PFSK-1 (cell line): ENCODE measurements around the gene PLAGL1.

ENCODE experiments used
- FOXP2 ChIP-seq: optimal IDR thresholded peaks from 2 replicates; pipeline ENCODE3; 2011; ENCODE audit warnings: borderline replicate concordance, control low read depth, inconsistent platforms; ENCODE audit not compliant: insufficient read depth; ENCODE audit errors: extremely low read length, extremely low read depth
- POLR2AphosphoS5 ChIP-seq: IDR thresholded peaks from 2 replicates; pipeline ENCODE4 v1.6.1; 2012; ENCODE audit warnings: low read depth, mild to moderate bottlenecking, control low read depth, low read length, moderate library complexity
- REST ChIP-seq, 2 experiments: IDR thresholded peaks; 2 replicates each; pipeline versions ENCODE4 v1.6.1 to v1.8.0; 2011 to 2012; ENCODE audit warnings: low read depth in 2 of 2, low read length in 2 of 2, control low read depth in 1 of 2, inconsistent platforms in 1 of 2, mild to moderate bottlenecking in 1 of 2, moderate library complexity in 1 of 2; ENCODE audit not compliant: insufficient read depth in 1 of 2
- SIN3A ChIP-seq: IDR thresholded peaks from 2 replicates; pipeline ENCODE4 v1.6.1; 2012; ENCODE audit warnings: mild to moderate bottlenecking, low read length, moderate library complexity, borderline replicate concordance; ENCODE audit not compliant: insufficient read depth
- TAF1 ChIP-seq: IDR thresholded peaks from 2 replicates; pipeline ENCODE4 v1.6.1; 2012; ENCODE audit warnings: low read length, control low read depth, borderline replicate concordance; ENCODE audit not compliant: insufficient read depth

GRCh38 chr6:143949535-143949934, 58.5 kb downstream of the PLAGL1 start:
- TF ChIP-seq TAF1 (no peak), POLR2AphosphoS5 (no peak), SIN3A (no peak), FOXP2 (no peak), REST (IDR thresholded peaks at IDR 0.05; ENCODE audit: insufficient read depth in 1 of 2, low read depth in 2 of 2, low read length in 2 of 2) (no peak)
